ENCODE results near the gene DACT1.
"Not testable (repeated sequence)": the region's sequence is repeated elsewhere in the genome, so short reads cannot be mapped to it uniquely, and the experiment has no call there.

The DACT1 gene

DNA sequence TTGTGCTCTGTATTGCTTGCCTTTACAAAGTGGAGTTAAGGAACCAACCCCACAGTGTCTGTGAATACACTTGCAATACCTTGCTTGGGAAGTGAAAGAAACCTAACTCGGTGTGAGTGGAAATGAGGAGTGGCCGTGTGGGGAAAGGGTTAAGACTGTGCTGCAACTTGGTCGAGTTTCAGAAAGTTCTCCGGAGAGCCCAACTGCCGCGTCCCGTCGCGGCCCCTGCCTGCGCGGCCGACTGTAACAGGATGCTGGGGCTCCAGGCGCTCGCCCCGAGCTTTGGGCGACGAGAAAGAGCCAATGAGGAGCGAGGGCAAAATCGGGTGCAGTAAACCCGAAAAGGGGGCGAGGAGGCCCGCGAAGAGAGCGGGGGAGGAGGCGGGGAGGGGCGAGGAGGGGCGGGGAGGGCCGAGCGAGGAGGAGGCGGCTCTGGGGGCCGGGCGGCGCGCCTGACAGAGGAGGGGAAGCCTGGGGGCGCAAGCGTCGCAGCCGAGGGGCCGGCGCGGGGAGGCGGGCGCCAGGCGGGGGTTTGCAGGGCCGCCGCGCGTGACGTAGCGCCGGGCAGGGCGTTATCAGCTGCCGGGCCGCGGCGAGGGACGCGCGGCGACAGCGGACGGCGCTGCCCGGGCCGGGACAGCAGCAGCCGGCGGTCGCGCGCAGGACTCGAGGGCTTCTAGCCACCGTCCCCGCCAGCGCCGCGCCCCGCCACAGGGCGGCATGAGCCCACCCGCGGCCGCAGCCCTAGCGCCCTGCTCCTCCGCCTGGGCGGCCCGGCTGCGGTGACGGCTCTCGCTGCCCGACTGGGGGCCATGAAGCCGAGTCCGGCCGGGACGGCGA is at the start of gene DACT1:
DACT1 (plus strand) TSS at position 572 of the 840 bp plus-strand sequence; CDS start at position 813, 241 bp downstream.
- DNase-seq (ENCODE audit: low read depth in 1 of 2, low spot score in 1 of 2) = peak in 1 of 2 donors; percentile 13

GRCh38 chr14:58588321-58588720 is 49.4 kb upstream of the DACT1 start:
- not testable (repeated sequence) for DNase-seq (ENCODE audit: low read depth in 1 of 2, low spot score in 1 of 2)

GRCh38 chr14:58593977-58594376 is 43.8 kb upstream of the DACT1 start:
- DNase-seq (ENCODE audit: low read depth in 1 of 2, low spot score in 1 of 2) = no peak

GRCh38 chr14:58597041-58597440 is 40.7 kb upstream of the DACT1 start:
- DNase-seq (ENCODE audit: low read depth in 1 of 2, low spot score in 1 of 2) = no peak

DNA sequence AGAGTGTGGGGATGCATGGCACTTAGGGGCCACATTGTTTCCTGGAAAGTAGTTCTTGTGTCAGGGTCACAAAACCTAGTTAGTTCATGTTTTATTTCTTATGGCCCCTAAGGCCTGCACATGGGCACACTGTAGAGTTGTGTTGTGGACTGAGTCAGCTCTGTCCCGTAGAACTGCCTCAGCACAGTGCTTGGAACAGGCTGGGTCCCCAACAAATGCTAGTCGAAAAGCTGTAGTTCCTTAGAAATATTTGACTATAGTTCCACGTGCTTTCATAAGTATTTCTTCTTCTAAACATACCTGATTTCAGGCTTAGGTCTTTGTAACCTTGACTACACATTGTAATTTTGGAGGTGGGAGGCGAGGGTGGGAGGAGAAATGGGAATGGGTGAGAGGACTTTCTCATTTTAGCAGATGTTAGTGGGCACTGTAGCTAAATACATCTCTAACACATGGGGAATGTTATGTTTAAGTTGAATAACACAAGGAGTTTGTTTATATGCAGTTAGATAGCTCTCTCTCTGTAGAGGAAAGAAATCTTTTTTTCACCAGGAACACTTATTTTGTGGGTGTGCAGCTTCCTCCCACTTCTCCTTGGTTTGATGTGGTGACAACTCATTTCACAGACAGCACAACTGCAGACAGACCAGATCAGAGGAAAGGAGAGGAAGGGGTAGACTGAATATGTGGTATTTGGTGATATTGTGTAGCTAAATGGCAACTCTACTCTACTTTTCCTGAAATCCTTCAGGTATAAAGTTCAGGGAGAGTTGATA is 39.5 kb upstream of the DACT1 start:
- no peak for DNase-seq (ENCODE audit: low read depth in 1 of 2, low spot score in 1 of 2)

DNA sequence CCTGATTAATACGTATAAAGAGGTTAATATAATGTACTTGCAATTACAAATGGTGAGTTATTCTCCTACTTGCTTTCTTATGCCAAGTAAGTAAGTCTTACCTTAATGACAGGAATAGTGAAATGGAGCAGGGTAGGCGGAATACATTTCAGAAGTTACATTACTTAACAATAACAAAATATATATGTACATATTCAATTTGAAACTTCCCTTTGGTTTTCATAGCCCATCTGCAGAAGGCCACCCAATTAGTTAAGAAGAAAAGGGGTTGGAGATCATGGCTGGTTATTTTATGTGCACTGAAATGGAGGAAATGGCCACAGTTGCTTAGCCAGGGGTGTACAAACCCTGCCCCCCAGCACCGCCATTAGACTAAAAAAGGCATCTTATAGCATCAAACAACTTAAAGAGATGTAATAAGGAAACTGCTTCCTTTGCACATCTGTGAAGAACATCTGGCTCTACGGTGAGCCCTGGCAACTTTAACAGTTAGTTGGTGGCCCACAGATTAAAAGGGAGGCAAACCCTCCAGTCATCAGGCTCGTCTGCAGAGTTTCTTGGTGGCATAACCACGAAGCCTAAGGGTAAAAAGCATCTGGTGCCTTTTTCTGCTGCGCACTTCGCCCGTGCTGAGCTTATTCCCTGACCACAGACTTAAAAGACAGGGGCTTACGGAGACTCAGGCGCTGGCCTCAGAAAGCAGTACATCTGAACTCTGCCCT is 38.8 kb upstream of the DACT1 start:
- DNase-seq (ENCODE audit: low read depth in 1 of 2, low spot score in 1 of 2) = no peak

DNA sequence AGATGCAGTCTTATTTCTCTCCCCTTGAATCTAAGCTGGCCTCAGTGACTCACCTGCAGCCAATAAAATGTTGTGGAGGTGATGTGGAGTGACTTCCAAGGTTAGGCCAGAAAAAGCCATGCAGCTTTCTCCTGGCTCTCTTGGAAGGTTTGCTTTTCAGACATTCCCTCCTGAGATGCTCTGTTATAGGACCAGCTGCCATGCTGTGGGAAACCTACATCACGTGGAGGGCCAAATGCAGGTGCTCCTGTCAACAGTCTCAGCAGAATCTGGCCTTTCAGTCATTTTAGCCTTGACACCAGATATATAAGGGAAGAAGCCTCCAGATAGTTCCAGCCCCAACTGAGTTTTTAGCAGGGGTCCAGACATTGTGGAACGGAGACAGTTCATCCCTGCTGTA is 38.1 kb upstream of the DACT1 start:
- DNase-seq (ENCODE audit: low read depth in 1 of 2, low spot score in 1 of 2) = no peak

- DNase-seq (ENCODE audit: low read depth in 1 of 2, low spot score in 1 of 2) = no peak
Measured at GRCh38 chr14:58605465-58605864, 32.3 kb upstream of the DACT1 start.

GRCh38 chr14:58607131-58607951 is 30.4 kb upstream of the DACT1 start:
- DNase-seq (ENCODE audit: low read depth in 1 of 2, low spot score in 1 of 2) = no peak

DNA sequence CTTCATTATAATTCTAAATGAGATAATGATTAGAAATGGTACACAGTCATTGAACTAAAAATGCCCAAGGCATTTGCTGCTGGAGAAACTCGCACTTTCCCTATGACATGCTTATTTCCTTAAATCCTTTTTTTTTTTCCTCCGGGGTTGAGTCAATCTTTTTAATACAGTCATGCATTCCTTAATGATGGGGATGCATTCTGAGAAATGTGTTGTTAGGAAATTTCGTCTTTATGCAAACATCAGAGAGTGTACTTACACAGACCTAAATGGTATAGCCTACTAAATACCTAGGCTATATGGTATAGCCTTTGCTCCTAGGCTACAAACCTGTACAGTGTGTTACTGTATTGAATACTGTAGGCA is 29.8 kb upstream of the DACT1 start:
- no peak for DNase-seq (ENCODE audit: low read depth in 1 of 2, low spot score in 1 of 2)

GRCh38 chr14:58617619-58618018 is 20.1 kb upstream of the DACT1 start:
- DNase-seq (ENCODE audit: low read depth in 1 of 2, low spot score in 1 of 2) = no peak

GRCh38 chr14:58620011-58620410 is 17.8 kb upstream of the DACT1 start:
- DNase-seq (ENCODE audit: low read depth in 1 of 2, low spot score in 1 of 2) = no peak

GRCh38 chr14:58625438-58625837 is 12.3 kb upstream of the DACT1 start:
- no peak for DNase-seq (ENCODE audit: low read depth in 1 of 2, low spot score in 1 of 2)

DNA sequence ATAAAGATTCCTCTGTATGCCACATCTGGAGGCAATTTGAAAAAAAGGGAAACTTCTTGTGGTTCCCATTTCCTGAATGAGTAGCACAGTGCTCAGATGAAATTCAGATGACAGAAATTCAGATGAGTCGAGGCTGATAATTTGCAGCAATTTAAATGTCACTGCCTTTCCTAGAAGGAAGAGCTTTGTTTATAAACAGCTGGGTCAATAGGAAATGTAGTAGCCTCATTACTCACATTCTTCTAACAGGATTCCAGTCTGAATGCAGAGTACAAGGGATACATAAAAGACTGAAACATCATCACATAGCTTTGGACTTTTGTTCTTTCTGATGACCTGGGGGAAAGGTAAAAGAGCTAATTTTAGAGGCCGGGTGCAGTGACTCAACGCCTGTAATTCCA is 11.3 kb upstream of the DACT1 start:
- no peak for DNase-seq (ENCODE audit: low read depth in 1 of 2, low spot score in 1 of 2)

GRCh38 chr14:58628406-58628805 is 9.4 kb upstream of the DACT1 start:
- DNase-seq (ENCODE audit: low read depth in 1 of 2, low spot score in 1 of 2) = no peak

DNA sequence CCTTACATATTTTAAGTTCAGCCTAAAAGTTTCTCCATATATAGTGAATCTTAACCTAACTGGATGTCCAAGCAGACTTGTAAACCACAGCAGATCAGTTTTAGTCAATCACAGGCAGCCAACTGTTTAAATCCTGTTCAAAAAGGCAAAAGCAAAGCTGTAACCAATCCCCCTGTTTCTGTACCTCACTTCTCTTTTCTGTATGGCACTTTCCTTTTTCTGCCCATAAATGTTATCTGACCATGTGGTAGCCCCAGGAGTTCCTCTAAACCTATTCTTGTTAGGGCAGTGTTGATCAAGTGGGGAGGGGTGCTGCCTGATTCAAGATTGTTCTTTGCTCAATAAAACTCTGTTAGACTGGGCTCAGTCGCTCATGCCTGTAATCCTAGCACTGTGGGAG is 8.5 kb upstream of the DACT1 start:
- no peak for DNase-seq (ENCODE audit: low read depth in 1 of 2, low spot score in 1 of 2)

DNA sequence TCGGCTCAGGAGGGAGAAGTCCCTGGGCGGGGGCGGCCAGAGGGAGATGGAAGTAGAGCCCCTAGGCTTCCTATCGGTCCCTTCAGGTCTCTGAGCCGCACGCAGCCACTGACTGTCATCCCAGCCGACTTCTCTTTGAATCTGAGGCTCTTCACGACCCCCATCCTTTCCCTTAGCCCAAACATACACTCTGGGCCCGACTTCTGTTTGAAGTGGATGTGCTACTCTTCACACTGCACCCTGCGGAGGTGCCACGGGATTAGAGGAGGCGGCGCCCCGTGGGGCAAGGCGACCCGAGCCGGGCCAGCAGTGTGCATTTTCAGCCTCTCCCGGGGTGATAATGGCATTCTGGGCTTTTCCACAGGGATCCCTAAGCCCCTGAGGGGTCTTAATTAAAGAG is 6.0 kb upstream of the DACT1 start:
- DNase-seq (ENCODE audit: low read depth in 1 of 2, low spot score in 1 of 2) = no peak

- DNase-seq (ENCODE audit: low read depth in 1 of 2, low spot score in 1 of 2) = no peak
Measured at GRCh38 chr14:58633831-58634230, 3.9 kb upstream of the DACT1 start.

GRCh38 chr14:58634406-58635090 is 3.2 kb upstream of the DACT1 start:
- DNase-seq (ENCODE audit: low read depth in 1 of 2, low spot score in 1 of 2) = no peak

DNA sequence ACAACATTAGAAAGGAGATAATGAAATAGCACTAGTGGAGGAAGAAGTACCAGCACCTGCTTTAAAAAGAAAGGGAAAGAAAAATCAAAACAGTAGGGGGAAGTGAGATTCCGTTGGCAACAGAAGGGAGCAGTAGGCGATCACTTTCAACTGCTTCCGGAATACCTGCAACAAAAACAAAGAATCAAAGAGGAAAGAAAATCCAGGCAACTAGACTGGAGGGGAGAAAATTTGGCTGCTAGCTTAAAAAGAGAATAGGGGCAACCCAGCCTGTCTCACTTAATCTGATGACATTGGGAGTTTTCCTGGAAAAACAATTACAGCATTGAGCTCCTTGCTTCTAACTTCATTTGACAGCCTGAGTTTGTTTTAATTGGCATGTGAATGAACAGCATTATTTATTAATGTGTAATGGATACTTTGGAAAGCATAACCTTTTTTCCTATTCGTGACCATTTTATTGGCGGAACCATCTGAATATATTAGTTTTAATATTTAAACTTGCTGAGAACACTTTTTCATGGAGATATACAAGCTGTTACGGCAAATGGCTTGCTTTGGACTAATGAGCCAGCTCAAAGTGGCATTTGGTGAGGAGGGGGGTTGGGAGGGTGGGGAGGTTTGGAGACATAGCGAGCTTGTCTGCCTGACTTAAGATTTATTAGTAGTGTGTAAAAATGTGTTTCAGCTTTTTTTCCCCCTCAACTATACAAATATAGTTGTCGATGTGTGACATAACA is 2.5 kb upstream of the DACT1 start:
- no peak for DNase-seq (ENCODE audit: low read depth in 1 of 2, low spot score in 1 of 2)
